Skeletal muscle cell (primary cell): ENCODE data around the gene AASDH.

Experiments used
- DNase-seq: peaks from one replicate; pipeline ENCODE4 v3.0.0-alpha.2; 2010; ENCODE audit warnings: low read depth
- H3K4me3 ChIP-seq: 2 replicates; pipeline ENCODE4 v1.5.1; 2011; ENCODE audit warnings: low read depth, mild to moderate bottlenecking, control low read depth, low read length, moderate library complexity

The AASDH gene, protein sequence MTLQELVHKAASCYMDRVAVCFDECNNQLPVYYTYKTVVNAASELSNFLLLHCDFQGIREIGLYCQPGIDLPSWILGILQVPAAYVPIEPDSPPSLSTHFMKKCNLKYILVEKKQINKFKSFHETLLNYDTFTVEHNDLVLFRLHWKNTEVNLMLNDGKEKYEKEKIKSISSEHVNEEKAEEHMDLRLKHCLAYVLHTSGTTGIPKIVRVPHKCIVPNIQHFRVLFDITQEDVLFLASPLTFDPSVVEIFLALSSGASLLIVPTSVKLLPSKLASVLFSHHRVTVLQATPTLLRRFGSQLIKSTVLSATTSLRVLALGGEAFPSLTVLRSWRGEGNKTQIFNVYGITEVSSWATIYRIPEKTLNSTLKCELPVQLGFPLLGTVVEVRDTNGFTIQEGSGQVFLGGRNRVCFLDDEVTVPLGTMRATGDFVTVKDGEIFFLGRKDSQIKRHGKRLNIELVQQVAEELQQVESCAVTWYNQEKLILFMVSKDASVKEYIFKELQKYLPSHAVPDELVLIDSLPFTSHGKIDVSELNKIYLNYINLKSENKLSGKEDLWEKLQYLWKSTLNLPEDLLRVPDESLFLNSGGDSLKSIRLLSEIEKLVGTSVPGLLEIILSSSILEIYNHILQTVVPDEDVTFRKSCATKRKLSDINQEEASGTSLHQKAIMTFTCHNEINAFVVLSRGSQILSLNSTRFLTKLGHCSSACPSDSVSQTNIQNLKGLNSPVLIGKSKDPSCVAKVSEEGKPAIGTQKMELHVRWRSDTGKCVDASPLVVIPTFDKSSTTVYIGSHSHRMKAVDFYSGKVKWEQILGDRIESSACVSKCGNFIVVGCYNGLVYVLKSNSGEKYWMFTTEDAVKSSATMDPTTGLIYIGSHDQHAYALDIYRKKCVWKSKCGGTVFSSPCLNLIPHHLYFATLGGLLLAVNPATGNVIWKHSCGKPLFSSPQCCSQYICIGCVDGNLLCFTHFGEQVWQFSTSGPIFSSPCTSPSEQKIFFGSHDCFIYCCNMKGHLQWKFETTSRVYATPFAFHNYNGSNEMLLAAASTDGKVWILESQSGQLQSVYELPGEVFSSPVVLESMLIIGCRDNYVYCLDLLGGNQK

DNA sequence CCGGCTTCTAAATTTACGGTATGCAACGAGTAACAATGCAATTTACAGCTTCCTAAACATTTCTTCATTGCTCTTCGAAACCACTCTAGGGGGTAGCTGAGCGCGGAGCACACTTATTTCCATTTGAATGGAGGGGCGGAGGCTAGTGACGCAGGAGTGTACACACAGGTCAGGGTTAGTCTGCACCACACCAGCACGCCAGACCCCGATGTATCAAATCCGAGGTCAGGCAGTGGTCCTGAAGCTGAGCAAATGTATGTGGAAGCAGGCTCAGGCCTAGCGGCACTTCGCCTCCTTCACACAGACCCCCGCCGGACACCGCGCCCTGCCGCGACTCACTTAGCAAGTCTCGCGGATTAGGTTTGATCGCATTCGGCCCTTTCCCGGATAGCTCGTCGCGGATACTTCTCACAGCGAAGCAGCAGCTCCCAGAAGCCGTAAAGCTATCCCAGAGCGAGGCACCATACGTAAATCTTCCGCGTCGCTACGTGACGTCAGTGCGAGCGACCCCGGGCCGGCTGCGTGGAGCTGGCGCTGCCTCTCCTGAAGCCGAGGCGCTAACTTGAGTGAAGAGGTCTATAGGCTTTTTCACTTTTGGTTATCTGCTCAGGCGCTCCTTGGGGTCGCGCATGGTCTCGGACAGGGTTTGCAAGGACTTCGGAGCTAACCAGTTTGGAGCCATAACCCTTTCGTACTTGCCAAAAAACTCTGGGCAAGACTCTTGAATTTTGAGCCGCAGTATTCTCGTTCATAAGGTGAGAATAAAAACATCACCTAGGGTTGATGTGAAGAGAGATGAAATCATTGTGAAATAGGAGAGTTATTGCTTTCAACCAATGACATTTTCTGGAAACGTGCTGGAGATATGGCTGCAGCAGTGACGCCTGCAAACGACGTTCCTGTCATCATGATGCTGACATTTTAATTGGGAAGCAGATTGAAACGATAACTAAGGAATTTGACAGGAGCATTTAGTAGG, at the start of gene AASDH:
Gene AASDH, minus strand, starts transcription at position 469 of the 979 bp plus-strand sequence. CDS start 3,192 bp downstream, outside the sequence.
- DNase-seq, result peak; percentile 86
- peak within 1 kb of the TSS; percentile 62 for H3K4me3 ChIP-seq

DNA sequence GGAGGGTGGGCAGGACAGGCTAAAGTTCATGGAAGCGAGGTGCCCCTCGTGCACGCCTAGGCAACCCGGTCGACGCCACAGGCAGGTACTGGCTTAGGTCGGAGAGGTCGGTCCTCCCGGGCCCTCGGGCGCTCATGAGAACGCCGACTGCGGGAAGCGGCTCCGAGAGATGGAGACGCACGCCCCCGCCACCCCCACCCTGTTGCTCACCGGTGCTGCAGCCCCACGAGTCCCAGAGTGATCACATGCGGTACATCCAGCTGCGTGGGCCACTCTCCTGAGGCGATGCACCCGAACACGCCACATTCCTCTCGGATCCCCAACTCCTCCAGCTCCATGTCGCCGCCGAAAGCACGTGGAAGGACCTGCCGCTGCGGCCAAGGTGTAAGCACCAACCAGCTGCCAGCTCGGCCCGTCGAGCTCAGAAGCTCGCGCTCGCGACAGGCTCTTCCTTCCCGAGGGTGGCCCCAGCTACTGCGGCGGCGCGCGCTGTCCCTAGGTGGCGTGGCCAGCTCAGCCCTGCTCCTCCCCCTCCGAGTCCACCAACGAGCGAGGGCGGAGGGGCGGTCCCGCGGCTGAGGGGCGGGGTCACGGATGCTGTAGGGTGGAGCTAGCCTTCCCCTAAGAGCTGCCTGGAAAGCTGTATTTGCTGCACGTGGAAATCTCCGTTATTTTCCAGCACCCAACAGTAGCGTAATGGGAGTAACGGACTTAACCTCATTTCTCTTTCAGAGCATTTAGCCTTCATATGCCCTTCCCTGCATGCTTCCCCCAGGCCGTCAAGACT, 48.0 kb upstream of the AASDH start, which contains the start of gene PPAT:
Gene PPAT, minus strand, starts transcription at position 476 of the 787 bp plus-strand sequence. Its CDS starts 138 bp downstream, at position 338.
- peak within 1 kb of the TSS; percentile 89 for H3K4me3 ChIP-seq
- DNase-seq, result peak; percentile 93

DNA sequence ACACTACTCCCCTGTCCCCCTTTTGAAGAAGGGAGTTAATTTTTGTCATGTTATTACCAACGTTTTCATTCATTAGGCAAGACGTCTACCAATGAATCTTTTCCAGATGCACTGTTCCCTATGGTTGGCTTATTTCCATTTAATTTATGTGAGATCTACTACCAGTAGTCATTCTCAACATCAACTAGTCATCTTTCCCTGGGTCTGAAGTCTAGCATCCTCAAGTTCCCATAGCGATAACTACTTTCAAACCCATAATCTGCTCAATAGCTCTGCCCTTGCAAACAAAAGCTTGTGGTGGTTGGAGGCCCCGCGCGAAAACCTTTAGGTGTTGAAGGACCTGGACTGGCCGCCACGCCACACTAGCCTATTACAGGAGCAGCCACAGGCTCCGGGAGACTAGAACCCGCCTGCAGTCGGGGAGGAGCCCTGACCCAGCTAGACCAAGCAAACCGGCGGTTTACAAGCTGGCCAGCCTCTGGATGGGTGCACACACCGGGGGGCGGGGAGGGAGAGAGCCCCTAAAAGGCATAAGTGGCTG, 47.4 kb upstream of the AASDH start:
- DNase-seq, result no peak
- H3K4me3 ChIP-seq, result peak overlapping the region; percentile 89

DNA sequence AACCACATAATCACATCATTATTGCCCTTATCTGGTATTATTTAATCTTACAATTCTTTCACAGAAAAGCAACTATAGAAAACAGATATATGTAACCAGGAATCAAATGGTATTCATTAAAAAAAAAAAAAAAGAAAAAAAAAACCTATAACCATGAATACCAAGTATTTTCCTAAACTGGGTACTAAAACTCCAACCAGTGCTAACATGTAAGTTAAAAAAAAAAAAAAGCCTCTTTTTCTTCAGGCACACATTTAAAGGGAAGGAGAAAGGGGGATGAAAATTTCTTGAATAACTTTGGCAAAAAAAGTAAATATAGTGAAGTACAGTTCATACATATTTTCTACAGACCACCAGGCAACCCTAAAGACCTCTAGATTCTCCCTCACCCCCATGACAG, 46.0 kb upstream of the AASDH start:
- no peak for DNase-seq
- H3K4me3 ChIP-seq, result peak overlapping the region; percentile 89

DNA sequence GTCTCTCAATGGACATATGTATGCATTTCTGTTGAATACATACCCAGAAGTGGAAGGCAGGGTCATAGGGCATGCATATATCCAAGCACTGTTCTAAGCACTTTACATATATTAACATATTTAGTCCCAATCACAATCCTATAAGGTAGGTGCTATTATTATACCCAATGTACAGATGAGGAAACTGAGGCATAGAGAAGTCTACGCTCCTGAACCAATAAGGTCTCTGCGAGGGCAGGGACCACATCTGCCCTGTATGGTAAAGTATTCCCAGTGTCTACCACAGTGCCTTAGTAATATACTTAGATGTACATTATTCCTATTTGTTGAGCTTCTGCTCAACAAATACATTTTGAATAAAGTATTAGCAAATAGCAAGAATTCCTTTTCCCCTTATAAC, 42.9 kb upstream of the AASDH start:
- no peak overlapping the region for H3K4me3 ChIP-seq
- no peak for DNase-seq

DNA sequence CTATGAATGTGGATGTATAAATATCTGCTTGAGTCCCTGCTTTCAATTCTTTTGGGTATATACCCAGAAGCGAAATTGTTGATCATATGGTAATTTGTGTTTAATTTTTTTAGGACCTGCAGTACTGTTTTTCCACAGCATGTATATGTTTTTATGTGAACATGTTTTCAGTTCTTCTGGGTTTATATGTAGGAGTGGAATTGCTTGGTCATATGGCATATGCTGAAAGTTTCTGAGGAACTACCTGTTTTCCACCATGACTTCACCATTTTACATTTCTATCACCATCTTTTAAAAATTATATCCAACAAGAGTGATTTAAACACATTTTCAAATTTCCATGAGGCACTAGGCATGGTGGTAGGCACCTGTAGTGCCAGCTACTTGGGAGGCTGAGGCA, 39.9 kb upstream of the AASDH start:
- no peak overlapping the region for H3K4me3 ChIP-seq
- no peak for DNase-seq

DNA sequence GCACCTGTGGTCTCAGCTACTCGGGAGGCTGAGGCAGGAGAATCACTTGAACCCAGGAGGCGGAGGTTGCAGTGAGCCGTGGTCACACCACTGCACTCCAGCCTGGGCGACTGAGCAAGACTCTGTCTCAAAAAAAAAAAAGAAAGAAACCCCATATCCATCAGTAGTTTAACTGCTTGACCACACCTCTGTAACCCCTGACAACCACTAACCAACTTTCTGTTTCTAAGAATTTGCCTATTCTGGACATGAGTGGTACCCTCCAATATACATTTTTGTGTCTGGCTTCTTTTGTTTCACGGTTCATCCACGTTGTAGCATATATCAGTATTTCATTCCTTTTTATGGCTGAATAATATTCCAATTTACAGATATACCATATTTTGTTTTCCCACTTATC, 39.0 kb upstream of the AASDH start:
- no peak for DNase-seq
- H3K4me3 ChIP-seq, result no peak overlapping the region

DNA sequence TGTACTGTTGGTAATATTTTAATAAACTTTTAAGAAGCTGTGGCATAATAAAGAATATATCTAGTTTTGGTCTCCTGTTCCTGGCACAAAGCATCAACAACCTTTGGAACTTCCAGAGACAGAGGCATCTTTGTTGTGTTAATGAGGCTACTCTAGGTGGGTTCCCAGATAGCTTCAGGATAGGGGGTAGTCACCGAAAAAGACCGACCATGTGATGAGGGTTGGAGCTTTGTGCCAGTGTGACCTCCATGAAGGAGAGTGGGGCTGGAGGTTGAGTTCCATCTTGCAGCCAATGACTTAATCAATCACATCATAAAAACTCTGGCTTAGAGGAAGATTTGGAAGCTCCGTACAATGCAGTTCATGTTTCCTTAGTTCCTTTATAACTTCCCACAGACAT, 38.2 kb upstream of the AASDH start:
- no peak for DNase-seq
- no peak overlapping the region for H3K4me3 ChIP-seq

DNA sequence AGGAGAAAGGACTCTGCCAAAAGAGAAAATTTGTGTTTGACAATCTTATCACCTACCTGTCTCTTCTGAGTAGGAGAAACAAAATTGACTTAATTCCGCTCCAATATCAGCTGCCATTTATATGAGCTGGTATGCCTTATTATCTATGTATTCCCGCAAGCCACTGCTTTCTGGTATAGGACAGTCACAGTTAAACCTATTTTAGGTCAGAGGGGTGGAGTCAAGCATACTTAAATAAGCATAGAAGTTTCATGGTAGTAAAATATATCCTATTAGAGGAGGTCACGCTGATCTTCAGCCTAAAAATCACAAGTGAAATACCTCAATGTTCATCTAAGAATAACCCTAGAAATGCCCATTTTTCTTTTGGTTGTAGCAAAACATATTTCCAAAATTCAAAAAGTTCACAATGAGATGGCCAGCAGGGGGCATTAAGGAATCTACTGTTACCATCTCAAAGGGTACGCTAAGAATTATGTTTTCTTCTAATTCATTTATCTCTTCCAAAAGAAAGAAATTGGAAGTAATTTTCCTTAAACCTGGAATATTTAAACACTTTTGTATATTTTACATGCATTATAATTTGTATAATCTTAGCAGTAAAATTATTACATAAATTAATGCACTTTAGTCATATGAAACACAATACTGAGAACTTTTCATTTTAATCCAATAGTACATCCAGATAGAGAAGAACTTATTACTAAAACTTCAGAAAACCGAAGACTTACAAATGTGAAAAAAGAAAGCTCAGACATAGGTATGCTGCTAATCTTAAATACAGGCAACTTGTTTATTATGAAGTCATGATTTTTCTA, 37.6 kb upstream of the AASDH start:
- H3K4me3 ChIP-seq, result no peak overlapping the region
- DNase-seq, result no peak

DNA sequence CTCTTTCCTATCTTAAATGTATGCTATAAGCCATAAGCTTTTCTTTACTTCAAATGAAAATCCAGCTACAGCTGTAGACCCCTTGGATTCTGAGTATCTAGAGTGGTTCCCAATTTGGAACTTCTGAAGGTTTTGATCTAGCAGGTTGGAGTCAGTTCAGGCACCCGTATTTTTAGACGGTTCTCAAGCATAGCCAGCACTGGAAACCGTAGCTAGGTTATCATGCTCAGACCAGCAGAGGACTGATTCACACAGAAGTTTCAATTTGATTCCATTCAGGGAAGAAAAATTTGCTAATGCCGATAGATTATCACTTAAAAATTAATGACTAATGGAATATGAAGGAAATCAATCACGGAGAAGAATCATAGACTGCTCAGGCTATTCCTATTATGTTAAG, 36.9 kb upstream of the AASDH start:
- DNase-seq, result no peak
- no peak overlapping the region for H3K4me3 ChIP-seq

DNA sequence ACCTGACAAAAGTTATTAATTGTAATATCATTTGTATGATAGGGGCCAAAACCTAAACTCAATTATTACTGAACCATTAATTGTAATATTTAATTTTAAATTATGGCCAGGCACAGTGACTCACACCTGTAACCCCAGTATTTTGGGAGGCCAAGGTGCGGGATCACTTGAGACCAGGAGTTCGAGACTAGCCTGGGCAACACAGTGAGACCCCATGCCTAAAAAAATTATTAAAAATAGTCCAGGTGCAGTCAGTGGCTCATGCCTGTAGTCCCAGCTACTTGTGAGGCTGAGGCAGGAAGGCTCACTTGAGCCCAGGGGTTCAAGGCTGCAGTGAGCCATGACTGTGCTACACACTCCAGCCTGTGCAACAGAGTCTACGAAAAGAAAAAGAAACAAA, 30.1 kb upstream of the AASDH start:
- DNase-seq, result no peak
- H3K4me3 ChIP-seq, result no peak overlapping the region

DNA sequence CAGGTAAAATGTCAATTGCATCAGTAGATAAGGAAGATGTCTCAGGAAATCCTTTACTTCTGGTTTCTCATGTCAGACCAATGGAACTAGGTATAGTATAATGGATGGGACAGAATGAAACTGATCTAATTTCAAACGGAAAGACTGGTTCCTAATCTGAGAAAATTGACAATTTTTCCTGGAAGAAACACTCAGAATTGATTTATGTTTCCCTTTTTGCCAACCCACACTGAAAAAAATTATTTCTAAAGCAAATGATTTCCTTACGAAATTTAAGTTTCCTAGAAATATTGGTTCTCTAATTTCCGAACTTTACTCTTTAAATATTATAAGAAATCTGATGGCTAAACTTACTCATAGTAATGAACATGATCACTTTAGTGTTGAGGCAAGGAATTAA, 29.1 kb upstream of the AASDH start:
- no peak overlapping the region for H3K4me3 ChIP-seq
- DNase-seq, result no peak

DNA sequence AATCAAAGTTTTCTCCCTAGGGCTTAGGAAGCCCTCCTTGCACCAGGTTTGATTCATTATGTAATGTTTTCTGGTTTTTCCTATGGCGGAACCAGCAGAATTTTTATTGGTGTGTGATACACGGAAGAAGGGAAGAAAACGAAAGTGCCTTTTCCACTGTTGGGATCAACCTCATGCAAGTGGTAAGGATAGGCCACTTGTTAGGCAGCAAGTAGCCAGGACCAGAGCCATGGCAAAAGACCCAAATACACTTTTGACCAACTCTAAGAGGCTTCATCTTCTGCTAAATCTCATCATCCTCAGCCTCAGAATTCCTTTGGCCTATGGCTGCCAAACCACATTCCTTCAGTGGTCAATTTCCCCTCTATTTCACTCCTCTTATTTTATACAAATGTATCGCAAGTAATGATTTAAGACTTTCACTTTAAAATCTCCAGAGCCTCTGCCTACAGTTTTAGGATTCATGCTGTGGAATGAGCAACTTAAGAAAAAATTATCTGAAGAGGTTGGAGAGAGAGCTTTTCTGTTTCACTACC, 26.9 kb upstream of the AASDH start:
- DNase-seq, result no peak
- H3K4me3 ChIP-seq, result no peak overlapping the region

DNA sequence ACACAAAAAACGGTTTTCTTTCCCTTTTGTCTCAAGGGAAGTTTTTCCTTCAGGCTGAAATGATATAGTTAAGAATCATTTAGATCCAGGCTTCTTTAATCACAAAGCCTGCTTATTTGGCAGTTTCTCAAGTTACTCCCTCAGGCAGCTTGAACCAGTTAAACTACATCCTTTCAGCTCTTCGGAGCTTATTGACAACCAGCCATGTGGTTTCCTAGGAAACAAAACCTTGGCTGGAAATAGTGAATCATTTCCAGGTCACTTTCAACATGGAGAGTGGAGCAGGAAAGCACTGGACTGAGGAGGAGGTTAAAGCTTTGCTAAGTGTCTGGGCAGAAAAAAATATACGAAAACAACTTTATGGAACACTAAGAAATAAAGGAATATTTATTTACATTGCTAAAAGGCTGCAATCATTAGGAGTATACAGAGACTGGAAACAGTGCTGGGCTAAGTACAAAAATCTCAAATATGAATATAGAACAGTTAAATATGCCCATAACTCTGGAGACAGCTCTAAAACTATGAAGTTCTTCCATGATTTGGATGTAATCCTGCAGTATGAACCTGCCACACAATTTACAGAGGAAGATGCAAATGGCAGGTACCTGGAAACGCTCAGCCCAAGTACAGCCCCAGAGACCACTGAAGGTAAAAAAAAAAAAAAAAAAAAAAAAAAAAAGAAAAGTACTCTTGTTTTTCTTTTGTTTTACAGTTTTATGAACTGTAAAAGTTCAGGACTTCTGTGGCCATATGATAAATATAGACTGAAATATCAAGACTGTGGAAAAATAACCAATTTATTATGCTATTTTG, 23.2 kb upstream of the AASDH start:
- DNase-seq, result peak; percentile 87
- peak overlapping the region; percentile 27 for H3K4me3 ChIP-seq

DNA sequence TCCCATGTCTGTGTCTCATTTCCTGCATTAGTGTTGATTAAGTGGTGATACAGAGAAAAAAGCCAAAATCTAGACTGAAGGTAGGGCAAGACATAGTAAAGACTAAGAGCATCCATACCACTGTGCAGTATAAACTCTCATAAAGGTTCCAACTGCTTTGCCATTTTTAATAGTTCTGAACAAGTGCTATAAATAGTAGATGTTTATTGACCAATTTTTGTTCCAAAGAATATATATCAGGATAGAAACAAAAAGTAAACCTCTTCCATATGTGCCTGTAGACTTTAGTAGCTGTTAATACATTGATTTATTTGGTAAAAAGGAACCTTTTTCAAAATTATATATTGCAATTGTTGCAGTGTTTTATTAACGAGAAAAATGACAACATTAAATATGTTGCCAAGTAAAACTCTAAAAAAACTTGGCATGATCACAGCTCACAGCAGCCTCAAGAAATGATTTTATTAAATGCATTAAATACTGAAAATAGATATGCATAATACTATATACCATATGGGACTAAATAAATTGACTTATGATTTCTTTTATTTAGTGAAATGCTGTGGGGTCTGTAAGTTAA, 22.3 kb upstream of the AASDH start:
- no peak for DNase-seq
- no peak overlapping the region for H3K4me3 ChIP-seq

DNA sequence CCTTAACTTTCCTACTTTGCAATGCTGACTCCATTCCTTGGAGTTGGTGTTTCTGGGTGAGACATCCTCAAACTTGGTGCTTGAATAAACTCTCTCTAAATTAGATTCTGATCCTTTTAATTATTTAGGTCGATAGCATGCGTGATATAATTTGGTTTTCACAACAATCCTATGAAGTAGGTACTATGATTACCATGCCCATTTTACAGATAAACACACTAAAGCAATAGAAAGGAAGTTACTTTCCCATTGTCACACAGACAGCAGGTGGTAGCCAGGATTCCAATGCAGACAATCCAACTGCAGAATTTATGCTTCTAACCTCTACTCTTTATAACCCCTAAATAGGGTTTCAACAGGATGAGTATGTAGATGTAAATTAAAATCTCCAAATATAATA, 21.7 kb upstream of the AASDH start:
- no peak overlapping the region for H3K4me3 ChIP-seq
- no peak for DNase-seq
